SK-N-SH (cell line): ENCODE data around the gene CCT2. TPM values are rescaled to one million over a fixed set of nuclear protein-coding genes. Genes with fewer than 3 reads are reported as not detected.

ENCODE experiments used
- CTCF ChIA-PET: fragments of 300-600, 350-600 bp; formaldehyde crosslinking; extraction: SDS; loops from one replicate; lab custom pipeline; 2021; lab: Yijun Ruan, JAX
- POLR2A ChIA-PET: fragments of 350-600 bp; sonication (Branson Sonifier 250); formaldehyde crosslinking; extraction: SDS; loops from one replicate; lab custom pipeline; 2020; ENCODE audit warnings: antibody characterized with exemption, inconsistent platforms; lab: Yijun Ruan, JAX
- DNase-seq: peaks from one replicate; pipeline ENCODE4 v3.0.0; 2012
- H2AFZ ChIP-seq: fragments of 200-600 bp; sonication (generic); 2 replicates; pipeline ENCODE4 v1.8.1; 2016; ENCODE audit warnings: antibody characterized with exemption, mild to moderate bottlenecking, low read depth
- H3F3A ChIP-seq: fragments of 200-600 bp; sonication (generic); replicated peaks from 2 replicates; pipeline ENCODE3; 2016; ENCODE audit warnings: antibody characterized with exemption, mild to moderate bottlenecking; ENCODE audit not compliant: insufficient read depth
- H3K27ac ChIP-seq, 2 experiments: fragments of 200-500 bp in 1 of 2; fragments of 200-600 bp in 1 of 2; sonication (Bioruptor generic) in 1 of 2; sonication (generic), shearing (Covaris generic) in 1 of 2; 2 replicates each; pipeline versions ENCODE4 v1.5.1 to v1.6.1; 2014 to 2016; ENCODE audit warnings: low read depth in 2 of 2, inconsistent platforms in 1 of 2, low read length in 1 of 2, mild to moderate bottlenecking in 1 of 2, mixed read lengths in 1 of 2
- H3K27me3 ChIP-seq: fragments of 200-600 bp; sonication (generic), shearing (Covaris generic); 2 replicates; pipeline ENCODE4 v1.6.1; 2016; ENCODE audit warnings: mixed run types; ENCODE audit not compliant: insufficient read depth
- H3K36me3 ChIP-seq, 2 experiments: fragments of 200-500 bp in 1 of 2; fragments of 200-600 bp in 1 of 2; sonication (Bioruptor generic) in 1 of 2; sonication (generic) in 1 of 2; replicated peaks in 1 of 2; 2 replicates each; pipeline versions ENCODE3 to v1.5.1; 2014 to 2016; ENCODE audit warnings: low read length in 1 of 2, mild to moderate bottlenecking in 1 of 2; ENCODE audit not compliant: insufficient read depth in 2 of 2, control insufficient read depth in 1 of 2
- H3K4me1 ChIP-seq, 2 experiments: fragments of 200-500 bp in 1 of 2; fragments of 200-600 bp in 1 of 2; sonication (Bioruptor generic) in 1 of 2; sonication (generic), shearing (Covaris generic) in 1 of 2; 2 replicates each; pipeline versions ENCODE4 v1.5.1 to v1.6.1; 2014 to 2016; ENCODE audit warnings: low read depth in 1 of 2, low read length in 1 of 2, mixed run types in 1 of 2; ENCODE audit not compliant: insufficient read depth in 2 of 2, control insufficient read depth in 1 of 2
- H3K4me2 ChIP-seq: fragments of 200-600 bp; sonication (generic), shearing (Covaris generic); 2 replicates; pipeline ENCODE4 v1.6.1; 2017; ENCODE audit warnings: mixed run types
- H3K4me3 ChIP-seq, 2 experiments: fragments of 200-500 bp in 1 of 2; fragments of 200-600 bp in 1 of 2; sonication (Bioruptor generic) in 1 of 2; sonication (generic), shearing (Covaris generic) in 1 of 2; 2 replicates each; pipeline versions ENCODE4 v1.5.1 to v1.8.1; 2014 to 2016; ENCODE audit warnings: low read depth in 2 of 2, inconsistent platforms in 1 of 2, low read length in 1 of 2, mild to moderate bottlenecking in 1 of 2, mixed read lengths in 1 of 2, moderate library complexity in 1 of 2
- H3K79me2 ChIP-seq: fragments of 200-600 bp; sonication (generic); 2 replicates; pipeline ENCODE4 v1.8.1; 2017; ENCODE audit warnings: mild to moderate bottlenecking; ENCODE audit not compliant: insufficient read depth
- H3K9ac ChIP-seq: fragments of 200-600 bp; sonication (generic); 2 replicates; pipeline ENCODE4 v1.6.1; 2017; ENCODE audit warnings: mixed run types
- H3K9me2 ChIP-seq: fragments of 200-600 bp; sonication (generic); 2 replicates; pipeline ENCODE4 v1.6.1; 2017; ENCODE audit warnings: mixed run types
- H3K9me3 ChIP-seq: fragments of 200-600 bp; sonication (generic); 2 replicates; pipeline ENCODE4 v1.6.1; 2017; ENCODE audit warnings: mixed run types, mild to moderate bottlenecking, moderate library complexity
- H4K20me1 ChIP-seq: fragments of 200-600 bp; sonication (generic); 2 replicates; pipeline ENCODE4 v1.6.1; 2017; ENCODE audit warnings: mild to moderate bottlenecking, mixed run types; ENCODE audit not compliant: insufficient read depth
- ELF1 ChIP-seq: IDR thresholded peaks from 2 replicates; pipeline ENCODE4 v1.4.0; 2012
- GABPA ChIP-seq: IDR thresholded peaks from 2 replicates; pipeline ENCODE4 v1.4.0; 2012; ENCODE audit warnings: low read depth, mild to moderate bottlenecking
- NFIC ChIP-seq: IDR thresholded peaks from 2 replicates; pipeline ENCODE4 v1.4.0; 2012; ENCODE audit warnings: borderline replicate concordance
- POLR2AphosphoS5 ChIP-seq: IDR thresholded peaks from 2 replicates; pipeline ENCODE4 v1.6.1; 2012; ENCODE audit warnings: low read depth, low read length
- RFX5 ChIP-seq: IDR thresholded peaks from 2 replicates; pipeline ENCODE4 v1.6.1; 2012; ENCODE audit warnings: mild to moderate bottlenecking, improper control_type of control experiment, low read length
- RXRA ChIP-seq: IDR thresholded peaks from 2 replicates; pipeline ENCODE4 v1.4.0; 2012; ENCODE audit warnings: low read depth, mild to moderate bottlenecking, borderline replicate concordance
- SMC3 ChIP-seq: IDR thresholded peaks from 2 replicates; pipeline ENCODE4 v1.6.1; 2012; ENCODE audit warnings: low read depth, low read length, improper control_type of control experiment
- TAF1 ChIP-seq: IDR thresholded peaks from 2 replicates; pipeline ENCODE4 v1.6.1; 2012; ENCODE audit warnings: low read depth, mild to moderate bottlenecking, low read length, moderate library complexity, borderline replicate concordance
- TEAD4 ChIP-seq: IDR thresholded peaks from 2 replicates; pipeline ENCODE4 v1.4.0; 2012; ENCODE audit warnings: mild to moderate bottlenecking, borderline replicate concordance; ENCODE audit not compliant: insufficient read depth
- USF1 ChIP-seq: IDR thresholded peaks from 2 replicates; pipeline ENCODE4 v1.4.0; 2012; ENCODE audit warnings: low read depth, borderline replicate concordance
- WGBS: methylation state at CpG from one replicate; pipeline ENCODE4 v1.1.6; 2017; ENCODE audit warnings: low lambda C conversion rate; 5-methylcytosine and 5-hydroxymethylcytosine counted together
- polyA plus RNA-seq, 3 experiments: library from polyadenylated mRNA; depleted of rRNA; stranded (reverse); fragments of >200 nt; gene quantifications; 2 replicates each; pipeline ENCODE4 v1.2.3, GENCODE V29; 2012
- TF ChIP-seq, protein P1 (sequence below): IDR thresholded peaks from 2 replicates; pipeline ENCODE4 v1.4.0; 2012; ENCODE audit warnings: low read depth, borderline replicate concordance
- TF ChIP-seq, protein P2 (sequence below): fragments of 150-350 bp; IDR thresholded peaks from 2 replicates; pipeline ENCODE4 v1.6.1; 2017; ENCODE audit warnings: antibody characterized with exemption, low read length, low read depth, borderline replicate concordance
- TF ChIP-seq, protein P3 (sequence below): fragments of 150-350 bp; IDR thresholded peaks from 2 replicates; pipeline ENCODE4 v1.6.1; 2016; ENCODE audit warnings: mild to moderate bottlenecking, low read depth, low read length
- TF ChIP-seq, protein P4 (sequence below): IDR thresholded peaks from 2 replicates; pipeline ENCODE4 v1.4.0; 2012; ENCODE audit warnings: low read depth

Gene CCT2
- polyA plus RNA-seq, 1 of the 3 experiments (the other 2 are of a cell fraction): 181 TPM

- H3F3A ChIP-seq: no peaks in the 10 kb centered on the region
- no peak for TF ChIP-seq RFX5
- TF ChIP-seq, protein P1, sequence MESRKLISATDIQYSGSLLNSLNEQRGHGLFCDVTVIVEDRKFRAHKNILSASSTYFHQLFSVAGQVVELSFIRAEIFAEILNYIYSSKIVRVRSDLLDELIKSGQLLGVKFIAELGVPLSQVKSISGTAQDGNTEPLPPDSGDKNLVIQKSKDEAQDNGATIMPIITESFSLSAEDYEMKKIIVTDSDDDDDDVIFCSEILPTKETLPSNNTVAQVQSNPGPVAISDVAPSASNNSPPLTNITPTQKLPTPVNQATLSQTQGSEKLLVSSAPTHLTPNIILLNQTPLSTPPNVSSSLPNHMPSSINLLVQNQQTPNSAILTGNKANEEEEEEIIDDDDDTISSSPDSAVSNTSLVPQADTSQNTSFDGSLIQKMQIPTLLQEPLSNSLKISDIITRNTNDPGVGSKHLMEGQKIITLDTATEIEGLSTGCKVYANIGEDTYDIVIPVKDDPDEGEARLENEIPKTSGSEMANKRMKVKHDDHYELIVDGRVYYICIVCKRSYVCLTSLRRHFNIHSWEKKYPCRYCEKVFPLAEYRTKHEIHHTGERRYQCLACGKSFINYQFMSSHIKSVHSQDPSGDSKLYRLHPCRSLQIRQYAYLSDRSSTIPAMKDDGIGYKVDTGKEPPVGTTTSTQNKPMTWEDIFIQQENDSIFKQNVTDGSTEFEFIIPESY: no peak
- TF ChIP-seq GABPA: no peak
- TF ChIP-seq, protein P2, sequence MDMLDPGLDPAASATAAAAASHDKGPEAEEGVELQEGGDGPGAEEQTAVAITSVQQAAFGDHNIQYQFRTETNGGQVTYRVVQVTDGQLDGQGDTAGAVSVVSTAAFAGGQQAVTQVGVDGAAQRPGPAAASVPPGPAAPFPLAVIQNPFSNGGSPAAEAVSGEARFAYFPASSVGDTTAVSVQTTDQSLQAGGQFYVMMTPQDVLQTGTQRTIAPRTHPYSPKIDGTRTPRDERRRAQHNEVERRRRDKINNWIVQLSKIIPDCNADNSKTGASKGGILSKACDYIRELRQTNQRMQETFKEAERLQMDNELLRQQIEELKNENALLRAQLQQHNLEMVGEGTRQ: no peak
- no peak for TF ChIP-seq NFIC
- TF ChIP-seq, all 33 proteins: peak for 0
- H3K79me2 ChIP-seq: no peaks in the 10 kb centered on the region
- no peaks in the 10 kb centered on the region for H3K36me3 ChIP-seq
- H3K4me1 ChIP-seq: no peaks in the 10 kb centered on the region
- H3K9ac ChIP-seq: no peak overlapping the region
- POLR2A ChIA-PET: no interaction called here
- no peak overlapping the region for H3K4me2 ChIP-seq
- no peaks in the 10 kb centered on the region for H3K9me2 ChIP-seq
- no peak overlapping the region for H3K27ac ChIP-seq
- no peaks in the 10 kb centered on the region for H3K27me3 ChIP-seq
- H4K20me1 ChIP-seq: no peaks in the 10 kb centered on the region
- no peak overlapping the region for H2AFZ ChIP-seq
- DNase-seq: no peak
- CTCF ChIA-PET: interaction anchor here (0.8 to 1.5 kb wide), 6 partner anchors 10 to 286 kb away, joined by 3 read pairs; partner anchors contain the start of gene CCT2
- no peaks in the 10 kb centered on the region for H3K9me3 ChIP-seq
- no peak overlapping the region for H3K4me3 ChIP-seq
These were observed 59.3 kb downstream of the CCT2 start for GRCh38 chr12:69644511-69644910.

DNA sequence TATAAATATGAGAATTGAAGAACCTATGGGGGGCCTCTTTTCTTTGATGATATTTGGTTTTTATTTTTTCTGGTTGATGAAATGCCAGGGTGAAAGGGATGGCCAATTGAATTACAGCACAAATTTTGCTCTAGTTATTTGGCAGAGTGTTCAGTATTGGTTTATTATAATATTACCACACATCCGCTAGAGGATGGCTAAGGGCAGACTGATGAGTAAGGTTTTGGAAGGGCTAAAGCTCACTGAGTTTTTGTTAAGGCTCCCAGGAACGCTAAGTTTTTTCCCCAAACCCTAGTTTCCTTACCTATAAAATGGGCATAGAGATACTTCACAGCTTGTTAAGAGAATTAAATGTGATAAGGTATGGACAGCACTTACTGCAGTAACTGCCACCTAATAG, 59.8 kb downstream of the CCT2 start:
- H3K9me2 ChIP-seq: no peaks in the 10 kb centered on the region
- H3K36me3 ChIP-seq: no peaks in the 10 kb centered on the region
- no peaks in the 10 kb centered on the region for H3K4me1 ChIP-seq
- H2AFZ ChIP-seq: no peak overlapping the region
- no peaks in the 10 kb centered on the region for H3K79me2 ChIP-seq
- no peaks in the 10 kb centered on the region for H3K27me3 ChIP-seq
- ChIA-PET POLR2A (no interaction called here), CTCF (interaction anchor here (0.8 to 1.4 kb wide), 4 partner anchors 59 to 277 kb away, joined by 3 read pairs; partner anchors contain the start of gene CCT2)
- H3K27ac ChIP-seq: no peak overlapping the region
- 87% methylated on average over 2 of the region's 2 CpGs for WGBS
- H4K20me1 ChIP-seq: no peaks in the 10 kb centered on the region
- DNase-seq: no peak
- H3K9ac ChIP-seq: no peak overlapping the region
- H3K9me3 ChIP-seq: no peaks in the 10 kb centered on the region
- H3K4me3 ChIP-seq: no peak overlapping the region
- H3F3A ChIP-seq: no peaks in the 10 kb centered on the region
- H3K4me2 ChIP-seq: no peak overlapping the region
- TF ChIP-seq POLR2AphosphoS5: no peak
- no peak for TF ChIP-seq TAF1
- no peak for TF ChIP-seq RXRA
- no peak for TF ChIP-seq GABPA

- H2AFZ ChIP-seq: no peak overlapping the region
- no peak for DNase-seq
- POLR2A ChIA-PET: no interaction called here
- no peak for TF ChIP-seq SMC3
- TF ChIP-seq TEAD4: no peak
- TF ChIP-seq, protein P2: no peak
- TF ChIP-seq USF1: no peak
- TF ChIP-seq, protein P3, sequence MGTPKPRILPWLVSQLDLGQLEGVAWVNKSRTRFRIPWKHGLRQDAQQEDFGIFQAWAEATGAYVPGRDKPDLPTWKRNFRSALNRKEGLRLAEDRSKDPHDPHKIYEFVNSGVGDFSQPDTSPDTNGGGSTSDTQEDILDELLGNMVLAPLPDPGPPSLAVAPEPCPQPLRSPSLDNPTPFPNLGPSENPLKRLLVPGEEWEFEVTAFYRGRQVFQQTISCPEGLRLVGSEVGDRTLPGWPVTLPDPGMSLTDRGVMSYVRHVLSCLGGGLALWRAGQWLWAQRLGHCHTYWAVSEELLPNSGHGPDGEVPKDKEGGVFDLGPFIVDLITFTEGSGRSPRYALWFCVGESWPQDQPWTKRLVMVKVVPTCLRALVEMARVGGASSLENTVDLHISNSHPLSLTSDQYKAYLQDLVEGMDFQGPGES: no peak
- TF ChIP-seq GABPA: no peak
- TF ChIP-seq ELF1: no peak
- no peak for TF ChIP-seq RFX5
- TF ChIP-seq, protein P4, sequence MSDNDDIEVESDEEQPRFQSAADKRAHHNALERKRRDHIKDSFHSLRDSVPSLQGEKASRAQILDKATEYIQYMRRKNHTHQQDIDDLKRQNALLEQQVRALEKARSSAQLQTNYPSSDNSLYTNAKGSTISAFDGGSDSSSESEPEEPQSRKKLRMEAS: no peak
These were observed 61.9 kb downstream of the CCT2 start for GRCh38 chr12:69647178-69647577.

More at GRCh38 chr12:69647178-69647577, 61.9 kb downstream of the CCT2 start:
- Histone ChIP-seq H3K9me2 (no peaks in the 10 kb centered on the region), H3K36me3 (no peaks in the 10 kb centered on the region), H3K4me1 (no peaks in the 10 kb centered on the region), H3K27ac (no peak overlapping the region), H3F3A (no peaks in the 10 kb centered on the region), H3K79me2 (no peaks in the 10 kb centered on the region), H4K20me1 (no peaks in the 10 kb centered on the region), H3K9ac (no peak overlapping the region), H3K4me3 (no peak overlapping the region), H3K4me2 (no peak overlapping the region), H3K27me3 (no peaks in the 10 kb centered on the region), H3K9me3 (no peaks in the 10 kb centered on the region)
- CTCF ChIA-PET: interaction anchor here (1.4 kb wide), 1 partner anchor 356 kb away, joined by 3 read pairs; no protein-coding TSS in a partner anchor
- WGBS: 60% methylated on average over 4 of the region's 4 CpGs
